HG02884 (cell line): Measurements from ENCODE around the gene ISCA1.
"Not testable (repeated sequence)": the region's sequence is repeated elsewhere in the genome, so short reads cannot be mapped to it uniquely, and the experiment has no call there.

Source experiments
- ATAC-seq: cut with Tn5 transposase; IDR thresholded peaks from one replicate; pipeline ENCODE4 v1.9.1; 2021; ENCODE audit warnings: mild to moderate bottlenecking, moderate library complexity; ENCODE audit not compliant: unreplicated experiment

The ISCA1 gene

DNA sequence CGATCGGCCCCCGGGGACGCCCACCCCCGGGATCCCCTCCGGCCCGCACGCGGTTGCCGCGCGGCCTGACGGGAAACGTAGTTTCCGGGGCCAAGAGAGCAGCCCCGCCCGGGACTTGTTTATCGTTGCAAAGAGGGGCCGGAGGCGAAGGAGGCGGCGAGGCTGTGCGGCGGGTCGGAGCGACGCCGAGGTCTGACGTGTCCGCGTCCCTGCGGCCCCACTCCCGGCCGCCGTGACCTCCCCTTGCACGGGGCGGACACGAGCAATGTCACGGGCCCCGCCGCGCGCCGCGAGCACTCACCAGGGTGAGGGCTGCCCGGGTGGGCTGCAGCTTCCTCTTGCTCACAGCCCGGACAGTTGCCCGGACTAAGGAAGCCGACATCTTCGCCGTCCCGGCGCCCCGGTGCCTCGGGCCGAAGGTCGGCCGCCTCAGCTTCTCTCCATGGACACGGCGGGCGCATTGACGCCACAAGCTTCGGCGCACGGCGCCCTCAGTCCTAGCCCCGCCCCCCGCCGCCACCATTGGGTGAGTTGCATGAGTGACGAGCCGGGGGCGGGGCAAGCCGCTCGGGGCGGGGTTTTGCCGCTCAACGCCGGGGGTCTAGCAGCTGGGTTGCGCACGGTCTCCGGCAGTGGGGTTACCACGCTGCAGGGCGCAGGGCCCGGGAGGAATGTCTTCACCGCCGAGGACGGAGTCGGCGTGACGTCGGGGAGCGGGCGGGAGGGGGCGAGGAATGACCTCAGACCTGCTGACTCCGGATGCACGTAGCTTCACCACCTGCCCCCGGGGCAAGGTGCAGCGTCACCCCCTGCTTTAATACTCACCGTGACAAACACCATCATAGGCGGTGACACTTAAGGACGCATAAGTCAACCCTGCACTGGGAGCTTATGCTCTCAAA lies at the start of gene ISCA1:
ISCA1 (minus strand) TSS at position 462 of the 902 bp plus-strand sequence; CDS start at position 382, 80 bp downstream.
- ATAC-seq, result peak; percentile 75

DNA sequence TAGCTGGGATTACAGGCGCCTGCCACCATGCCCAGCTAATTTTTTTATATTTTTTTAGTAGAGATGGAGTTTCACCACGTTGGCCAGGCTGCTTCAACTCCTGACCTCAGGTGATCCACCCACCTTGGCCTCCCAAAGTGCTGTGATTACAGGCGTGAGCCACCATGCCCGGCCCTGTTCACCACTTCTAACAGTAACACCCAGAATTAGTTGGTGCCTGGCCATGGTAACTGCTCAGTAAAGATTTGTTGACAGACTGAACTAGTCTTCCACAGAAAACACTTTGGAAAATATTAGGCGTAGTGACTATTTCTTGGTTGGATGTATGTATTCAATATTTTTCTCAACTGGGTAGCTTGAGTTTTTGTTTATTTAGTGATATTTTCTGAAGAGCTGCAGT lies 47.8 kb upstream of the ISCA1 start:
- ATAC-seq, result no peak

DNA sequence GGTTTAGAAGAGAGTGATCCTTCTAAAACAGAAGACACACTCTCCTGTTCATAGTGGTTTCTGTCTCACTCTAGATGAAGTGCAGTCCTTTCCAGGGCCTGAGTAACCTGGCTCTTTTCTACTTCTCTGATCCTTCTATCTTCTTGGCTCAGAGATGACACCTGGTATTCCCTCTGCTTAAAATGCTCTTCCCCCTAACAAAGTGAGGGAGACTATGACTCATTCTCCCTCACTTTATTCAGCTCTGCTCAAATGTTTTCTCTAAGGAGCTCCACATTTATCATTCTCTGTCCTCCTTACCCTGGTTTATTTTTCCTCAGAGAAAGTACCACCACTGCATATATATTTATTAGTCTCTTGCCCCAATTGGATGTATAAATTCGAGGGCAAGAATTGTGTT lies 47.3 kb upstream of the ISCA1 start:
- no peak for ATAC-seq

DNA sequence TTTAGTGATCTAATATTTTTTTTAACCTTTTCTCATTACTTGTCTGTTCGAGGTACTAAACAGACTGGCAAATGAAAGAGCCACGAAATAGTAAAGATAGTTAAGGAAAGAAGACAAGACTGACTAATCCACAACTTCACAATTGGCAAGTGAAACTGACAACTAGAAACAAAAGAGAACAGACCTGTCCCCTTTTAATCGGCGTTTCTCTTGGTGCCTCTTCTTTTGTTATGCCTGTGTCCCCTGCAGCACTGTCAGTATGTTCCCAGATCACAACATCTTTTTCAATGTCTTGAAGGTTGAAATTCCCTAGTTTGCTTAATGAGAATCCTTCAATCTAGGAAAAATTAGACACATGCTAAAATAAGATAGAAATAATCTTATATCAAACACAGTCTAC lies 45.8 kb upstream of the ISCA1 start:
- no peak for ATAC-seq

DNA sequence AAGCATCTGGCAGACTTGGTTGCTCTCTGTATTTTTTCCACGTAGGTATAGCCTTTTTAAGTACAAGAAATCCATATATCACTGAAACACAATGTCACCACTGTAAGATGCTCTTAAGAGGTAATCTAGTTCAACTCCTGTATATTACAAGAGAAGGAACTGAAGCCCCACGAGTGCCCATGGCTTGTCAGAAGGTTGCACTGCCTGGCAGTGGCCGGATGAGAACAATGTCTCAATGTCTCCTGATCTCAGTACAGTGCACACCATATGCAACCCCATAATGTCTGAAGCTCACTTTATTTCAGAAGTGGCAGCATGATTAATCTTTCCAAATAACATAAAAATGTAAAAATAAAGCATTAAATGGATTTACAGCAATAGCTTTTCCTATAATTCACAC lies 44.2 kb upstream of the ISCA1 start:
- ATAC-seq, result no peak

DNA sequence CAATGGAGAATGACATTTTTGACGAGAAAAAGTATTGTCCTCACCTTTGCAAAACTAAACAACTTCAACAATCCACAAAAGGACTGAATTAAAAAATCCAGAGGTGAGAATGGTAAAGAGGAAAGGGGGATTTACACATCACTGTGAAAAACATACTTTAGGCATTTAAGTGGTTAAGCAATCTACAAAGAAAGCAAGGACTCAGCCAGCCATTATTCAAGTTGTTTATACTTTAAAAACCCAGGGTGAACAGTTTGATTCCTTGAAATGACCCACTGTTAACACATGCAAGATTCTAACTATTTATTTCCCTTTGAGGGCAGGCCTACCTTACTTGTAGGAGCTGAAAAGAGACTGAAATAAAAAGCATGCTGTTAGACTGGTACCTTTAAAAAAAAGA lies 42.6 kb upstream of the ISCA1 start:
- ATAC-seq, result no peak

DNA sequence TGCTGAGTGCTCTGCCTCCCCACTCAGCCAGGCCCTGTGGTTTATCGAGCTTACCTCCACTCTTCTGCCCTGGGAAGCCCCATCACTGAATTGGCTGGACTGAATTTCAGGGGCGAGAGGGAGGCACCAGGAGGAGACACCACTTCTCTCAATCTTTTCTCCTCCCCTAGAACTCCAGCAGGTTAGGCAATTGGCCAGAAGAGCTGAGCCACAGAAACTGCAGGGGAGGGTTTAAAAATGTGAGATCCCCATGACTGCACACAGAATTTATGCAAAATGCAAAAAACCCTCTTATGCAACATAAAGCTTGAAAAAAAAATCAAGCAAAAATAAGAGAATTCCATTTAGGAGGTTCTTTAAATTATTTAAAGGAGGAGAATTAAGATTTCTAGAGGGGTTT lies 42.0 kb upstream of the ISCA1 start:
- peak; percentile 75 for ATAC-seq

DNA sequence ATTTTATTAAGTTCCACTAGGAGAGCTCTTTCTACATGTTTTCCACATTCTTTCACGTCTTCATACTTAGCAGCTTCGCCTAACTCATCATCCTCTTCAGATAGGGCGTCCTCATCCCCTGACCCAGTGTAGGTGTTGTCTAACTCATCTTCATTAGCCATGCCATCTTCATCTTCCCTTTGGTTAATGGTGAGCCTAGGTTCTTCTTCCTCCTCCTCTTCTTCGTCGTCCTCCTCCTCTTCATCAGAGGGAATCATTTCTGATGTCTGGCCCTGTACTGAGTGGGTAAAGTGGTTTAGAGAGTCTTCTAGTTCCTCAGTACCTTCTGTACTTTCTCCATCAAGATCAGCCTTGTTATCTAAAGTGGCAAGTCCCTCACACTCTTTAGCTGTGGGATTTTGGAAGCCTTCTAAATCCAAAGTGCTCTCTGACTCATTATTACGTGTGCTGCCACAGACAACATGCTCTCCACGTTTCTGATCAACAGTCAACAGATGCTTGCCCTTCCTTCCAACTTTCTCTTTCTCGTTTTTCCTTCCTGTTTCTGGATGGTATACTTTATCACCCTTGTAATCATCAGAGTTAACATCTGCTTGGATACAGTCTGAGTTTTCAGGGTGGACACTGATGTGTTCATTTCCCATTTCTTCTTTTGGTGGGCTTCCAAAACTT lies 40.8 kb upstream of the ISCA1 start:
- no peak for ATAC-seq

DNA sequence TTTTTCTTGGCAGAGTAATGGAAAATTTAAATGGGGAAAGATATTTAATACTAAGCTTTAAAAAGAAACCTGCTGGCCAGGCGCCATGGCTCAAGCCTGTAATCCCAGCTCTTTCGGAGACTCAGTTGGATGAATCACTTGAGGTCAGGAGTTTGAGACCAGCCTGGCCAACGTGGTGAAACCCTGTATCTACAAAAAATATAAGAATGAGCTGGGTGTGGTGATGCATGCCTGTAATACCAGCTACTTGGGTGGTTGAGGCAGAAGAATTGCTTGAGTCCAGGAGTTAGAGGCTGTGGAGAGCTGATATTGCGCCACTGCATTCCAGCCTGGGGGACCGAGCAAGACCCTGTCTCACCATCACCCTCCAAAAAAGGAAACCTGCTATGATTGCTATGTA lies 39.0 kb upstream of the ISCA1 start:
- ATAC-seq, result no peak

DNA sequence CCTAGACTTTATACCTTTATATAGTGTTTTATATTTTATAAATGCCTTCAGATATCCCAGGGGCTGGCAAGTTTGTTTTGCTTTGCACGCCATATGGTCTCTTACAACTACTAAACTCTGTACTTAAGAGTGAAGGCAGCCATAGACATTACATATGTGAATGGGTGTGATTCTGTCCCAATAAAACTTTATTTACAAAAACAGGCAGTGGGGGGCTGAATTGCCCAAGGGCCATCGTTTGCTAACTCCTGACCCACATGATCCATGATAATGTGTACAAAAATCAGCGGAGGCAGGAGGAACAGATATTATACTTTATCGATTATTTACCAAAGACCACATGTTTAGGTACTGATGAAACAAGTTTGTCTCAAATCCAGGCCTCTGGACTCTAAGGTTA lies 35.8 kb upstream of the ISCA1 start:
- ATAC-seq, result no peak

DNA sequence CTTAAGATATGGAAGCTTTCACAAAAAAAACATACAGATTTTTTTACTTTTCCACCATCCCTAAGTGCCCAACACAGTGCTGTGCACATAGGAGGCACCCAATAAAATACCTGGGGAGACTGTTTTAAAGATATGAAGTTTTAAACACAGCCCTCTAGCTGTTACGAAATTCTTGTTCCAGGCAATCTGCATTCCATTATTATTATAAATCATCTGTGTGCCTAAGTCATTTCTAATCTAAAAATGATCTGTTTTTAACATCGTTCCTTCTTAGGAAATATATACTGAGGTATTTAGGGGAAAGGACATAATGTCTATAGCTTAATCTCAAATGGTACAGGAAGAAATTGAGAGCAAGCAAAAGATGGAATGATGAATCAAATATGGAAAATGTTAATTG lies 32.7 kb upstream of the ISCA1 start:
- no peak for ATAC-seq

DNA sequence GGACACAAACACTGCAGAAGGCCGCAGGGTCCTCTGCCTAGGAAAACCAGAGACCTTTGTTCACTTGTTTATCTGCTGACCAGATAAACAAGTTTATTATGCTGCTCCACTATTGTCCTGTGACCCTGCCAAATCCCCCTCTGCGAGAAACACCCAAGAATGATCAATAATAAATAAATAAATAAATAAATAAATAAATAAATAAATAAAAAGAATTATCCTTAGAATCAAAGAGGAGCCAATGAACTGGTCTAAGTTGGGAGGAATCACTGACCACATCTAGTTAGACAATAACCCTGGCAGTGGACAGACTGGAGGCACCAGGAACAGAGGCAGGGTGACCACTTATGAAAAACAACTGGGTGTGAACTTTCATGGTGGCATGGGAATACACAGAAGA lies 30.6 kb upstream of the ISCA1 start:
- ATAC-seq, result not testable (repeated sequence)

DNA sequence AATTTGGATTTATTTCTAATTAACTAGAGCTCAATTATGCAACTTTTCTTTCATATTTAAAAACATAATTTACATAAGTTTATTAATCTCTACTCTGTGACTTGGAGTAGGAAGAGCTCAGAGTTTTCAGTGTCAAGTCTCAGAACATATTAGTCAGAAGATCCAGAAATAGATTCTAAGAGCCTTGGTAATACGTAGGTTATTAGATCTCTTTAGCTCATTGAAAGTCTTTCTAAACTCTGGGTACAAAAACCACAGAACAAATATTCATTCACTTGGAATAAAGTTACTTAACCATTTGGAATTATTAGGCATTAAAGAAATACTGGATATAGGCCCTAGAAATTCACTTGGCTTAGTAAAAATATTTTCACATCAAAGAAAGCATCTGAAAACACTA lies 26.3 kb upstream of the ISCA1 start:
- ATAC-seq, result no peak

DNA sequence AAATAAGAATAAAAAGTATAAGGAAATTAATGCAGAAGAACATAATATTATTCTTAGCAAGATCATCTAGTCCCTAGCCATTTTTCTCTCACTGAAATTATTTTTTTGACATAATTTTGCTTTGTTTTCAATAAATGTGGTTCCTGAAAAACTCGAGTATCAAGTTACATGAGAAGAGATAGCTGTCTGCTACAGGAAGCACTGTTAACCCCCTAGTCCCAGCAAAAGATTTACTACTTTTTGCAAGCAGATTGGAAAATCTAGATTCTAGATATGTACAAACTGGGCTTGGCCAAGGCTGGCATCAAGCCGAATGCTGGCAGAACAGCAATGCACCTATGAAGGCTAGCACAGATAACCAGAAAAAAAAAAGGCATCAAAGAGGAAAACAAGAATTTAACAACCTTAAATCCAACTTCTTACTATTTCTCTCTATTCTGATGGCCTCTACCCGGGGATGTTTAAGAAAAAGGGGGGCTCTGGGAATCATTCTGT lies 21.9 kb upstream of the ISCA1 start:
- ATAC-seq, result no peak

DNA sequence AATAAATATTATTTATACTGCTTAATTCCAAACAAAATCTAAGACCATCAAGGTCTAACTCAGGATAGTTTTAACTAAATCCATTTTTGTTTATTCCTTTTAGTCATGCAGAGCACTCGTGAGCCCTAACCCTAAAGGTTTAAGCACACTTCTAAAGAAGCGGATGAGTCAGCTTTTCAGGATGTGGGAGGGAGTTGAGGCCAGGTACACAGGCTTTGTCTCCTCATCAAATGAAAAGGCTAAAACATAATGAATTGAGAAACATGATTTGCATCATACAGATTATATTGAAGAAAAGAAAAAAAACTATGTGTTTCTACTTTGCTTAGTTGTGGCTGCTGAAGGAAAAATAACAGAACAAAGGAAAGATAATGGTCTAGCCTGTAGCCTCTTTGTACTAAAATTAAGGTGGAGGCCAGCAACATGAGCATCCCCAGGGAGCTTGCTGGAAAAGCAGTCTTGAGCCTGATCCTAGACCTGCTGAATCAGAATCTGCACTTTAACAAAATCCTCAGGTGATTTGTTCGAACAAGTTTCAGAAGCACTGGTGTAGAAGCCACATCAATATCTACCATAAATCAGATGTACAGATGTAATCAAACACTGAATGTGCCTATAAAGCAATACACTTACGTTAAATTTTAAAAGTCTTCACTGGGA lies 21.1 kb upstream of the ISCA1 start:
- no peak for ATAC-seq

DNA sequence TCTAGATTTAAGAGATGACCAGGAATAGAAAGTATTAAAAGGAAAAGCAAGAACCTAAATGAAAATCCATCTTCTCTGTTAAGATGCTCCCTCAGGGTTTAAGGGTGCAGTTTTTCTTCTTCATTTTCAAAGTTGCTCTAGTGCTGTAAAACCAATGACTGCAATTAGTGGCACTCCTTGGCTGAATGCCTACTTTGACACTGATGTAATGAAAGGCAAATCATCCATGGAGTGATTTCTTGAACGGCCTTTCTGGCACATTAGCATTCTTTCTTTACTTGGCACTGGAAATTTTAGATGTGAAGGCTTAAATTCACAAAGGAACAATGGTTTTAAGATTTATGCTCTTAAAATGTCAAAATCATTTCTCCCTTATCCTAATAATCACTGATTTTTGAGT lies 19.3 kb upstream of the ISCA1 start:
- no peak for ATAC-seq

DNA sequence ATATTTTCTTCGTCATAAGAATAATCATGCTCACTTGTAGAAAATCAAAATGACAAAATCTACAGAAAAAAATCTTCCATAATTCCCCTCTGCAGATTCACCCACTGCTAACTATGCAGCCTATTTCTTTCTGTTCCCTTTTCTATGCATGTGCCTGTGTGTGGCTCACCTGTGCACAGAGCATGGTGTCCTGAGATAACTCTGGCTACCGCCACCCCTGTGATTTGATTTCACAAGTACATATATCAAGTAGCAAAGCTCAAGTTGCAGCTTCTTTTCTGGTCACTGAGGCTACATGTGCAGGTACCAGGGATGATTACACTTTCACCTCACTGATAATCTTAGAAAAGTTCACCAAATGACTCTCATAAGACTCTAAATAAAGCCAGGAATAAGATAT lies 18.4 kb upstream of the ISCA1 start:
- ATAC-seq, result no peak

DNA sequence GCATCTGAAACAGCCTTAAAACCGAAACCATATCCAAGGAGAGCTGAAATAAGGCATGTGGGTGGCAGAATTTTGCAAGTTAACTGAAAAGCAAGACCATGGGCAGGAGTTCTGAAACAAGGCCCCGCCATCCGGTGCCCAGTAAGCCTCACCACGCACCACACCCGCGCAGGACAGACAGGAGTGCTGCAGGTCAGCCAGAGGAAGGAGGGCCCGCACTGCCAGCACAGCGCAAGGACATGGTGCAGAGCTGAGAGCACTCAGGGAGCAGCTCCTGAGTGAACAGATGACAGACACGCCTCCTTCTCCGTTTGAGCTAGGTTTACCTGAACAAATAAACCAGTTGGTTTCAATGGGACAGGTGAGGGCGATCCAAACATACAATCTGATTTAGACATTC lies 16.5 kb upstream of the ISCA1 start:
- ATAC-seq, result no peak

DNA sequence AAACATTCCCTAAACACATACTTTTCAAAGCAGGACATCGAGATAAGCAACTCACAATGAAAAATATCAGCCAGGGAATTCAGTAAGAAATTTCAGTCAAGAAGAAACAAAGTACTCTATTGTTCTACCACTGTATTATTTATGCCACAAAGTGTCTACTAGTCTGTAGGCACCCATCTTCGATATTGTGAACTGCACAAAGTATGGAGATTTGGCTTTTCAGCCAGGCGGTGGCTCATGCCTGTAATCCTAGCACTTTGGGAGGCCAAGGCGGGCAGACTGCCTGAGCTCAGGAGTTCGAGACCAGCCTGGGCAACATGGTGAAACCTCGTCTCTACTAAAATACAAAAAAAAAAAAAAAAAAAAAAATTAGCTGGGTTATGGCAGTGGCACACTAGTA lies 8.0 kb upstream of the ISCA1 start:
- not testable (repeated sequence) for ATAC-seq

DNA sequence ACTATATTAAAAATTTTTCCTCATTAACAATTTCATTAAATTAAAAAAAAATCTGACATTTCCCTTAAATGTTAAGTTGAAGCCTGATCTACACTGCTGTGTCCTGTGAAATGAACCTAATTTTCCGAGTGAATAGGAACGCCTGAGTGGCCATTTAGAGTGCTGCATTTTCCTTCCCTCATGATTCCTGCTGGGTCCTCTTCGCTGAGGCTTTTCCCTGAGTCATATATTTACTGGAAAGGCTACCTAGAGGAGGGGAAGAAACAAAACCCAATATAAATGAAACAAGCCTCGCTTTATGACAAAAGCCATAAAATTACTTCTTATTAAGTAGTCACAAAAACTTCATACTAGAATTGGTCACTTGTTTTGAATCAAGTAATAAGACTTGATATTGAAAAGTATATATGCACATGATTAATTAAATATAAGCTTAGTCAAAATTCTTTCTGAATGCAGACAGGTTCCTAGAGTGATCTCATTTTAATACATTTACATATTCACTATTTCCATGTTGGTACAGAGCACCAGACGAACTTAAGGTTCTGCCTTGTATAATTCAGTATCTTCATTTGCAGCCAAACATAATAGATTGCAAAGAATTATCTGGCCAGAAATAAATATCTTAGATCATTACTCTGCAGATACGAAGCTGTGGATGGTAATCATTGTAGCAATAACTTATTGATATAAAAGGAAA lies 6.3 kb upstream of the ISCA1 start:
- ATAC-seq, result no peak

DNA sequence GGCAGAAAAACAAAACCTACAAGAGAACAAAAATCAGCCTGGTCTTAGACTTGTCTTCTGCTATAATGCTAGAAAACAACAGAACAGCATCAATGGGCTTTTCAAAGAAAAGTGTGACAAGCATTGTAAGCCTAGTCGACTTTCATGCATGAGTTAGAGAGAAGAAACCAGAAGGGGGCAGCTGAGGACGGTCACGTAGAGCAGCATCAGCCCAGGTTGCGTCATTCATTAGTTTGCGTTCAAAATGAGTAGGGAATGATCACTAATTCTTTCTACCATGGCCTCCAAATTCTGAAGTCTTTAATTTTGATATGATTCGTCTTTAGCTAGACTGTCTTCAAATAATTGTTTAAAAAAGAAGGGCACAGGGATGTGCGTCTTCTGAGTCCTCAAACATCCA lies 4.7 kb upstream of the ISCA1 start:
- ATAC-seq, result no peak
